GM23248 (cell line): ENCODE results near the gene ELOVL5. TPM values are rescaled to one million over a fixed set of nuclear protein-coding genes. Genes with fewer than 3 reads are reported as not detected.

ENCODE experiments used
- DNase-seq: peaks from one replicate; pipeline ENCODE4 v3.0.0-alpha.2; 2015
- H2AFZ ChIP-seq: fragments of 200-600 bp; sonication (generic); 2 replicates; pipeline ENCODE4 v1.6.1; 2016; ENCODE audit warnings: antibody characterized with exemption
- H3F3A ChIP-seq: fragments of 200-600 bp; sonication (generic); 2 replicates; pipeline ENCODE4 v1.6.1; 2016; ENCODE audit warnings: mild to moderate bottlenecking, antibody characterized with exemption, mixed run types; ENCODE audit not compliant: insufficient read depth
- H3K27ac ChIP-seq: fragments of 200-600 bp; sonication (generic); 2 replicates; pipeline ENCODE4 v1.5.1; 2016; ENCODE audit warnings: mild to moderate bottlenecking
- H3K27me3 ChIP-seq: fragments of 200-600 bp; sonication (generic); replicated peaks from 2 replicates; pipeline ENCODE4 v1.6.1; 2016; ENCODE audit warnings: mild to moderate bottlenecking; ENCODE audit not compliant: insufficient read depth
- H3K36me3 ChIP-seq: fragments of 200-600 bp; sonication (generic); 2 replicates; pipeline ENCODE4 v1.6.1; 2016; ENCODE audit warnings: low read depth, mild to moderate bottlenecking
- H3K4me1 ChIP-seq: fragments of 200-600 bp; sonication (generic); 2 replicates; pipeline ENCODE4 v1.6.1; 2016; ENCODE audit warnings: mild to moderate bottlenecking; ENCODE audit not compliant: insufficient read depth
- H3K4me2 ChIP-seq: fragments of 200-600 bp; sonication (generic); one replicate; pipeline ENCODE4 v1.6.1; 2016; ENCODE audit warnings: mild to moderate bottlenecking; ENCODE audit not compliant: unreplicated experiment
- H3K4me3 ChIP-seq: fragments of 200-600 bp; sonication (generic); 2 replicates; pipeline ENCODE4 v1.5.1; 2016; ENCODE audit warnings: mild to moderate bottlenecking
- H3K79me2 ChIP-seq: fragments of 200-600 bp; sonication (generic); 2 replicates; pipeline ENCODE4 v1.6.1; 2016; ENCODE audit warnings: mild to moderate bottlenecking; ENCODE audit not compliant: insufficient read depth
- H3K9ac ChIP-seq: fragments of 200-600 bp; sonication (generic); 2 replicates; pipeline ENCODE4 v1.6.1; 2016; ENCODE audit warnings: mild to moderate bottlenecking
- H3K9me2 ChIP-seq: fragments of 200-600 bp; sonication (generic); 2 replicates; pipeline ENCODE4 v1.6.1; 2016; ENCODE audit warnings: mixed run types, mild to moderate bottlenecking, moderate library complexity; ENCODE audit not compliant: insufficient read depth
- H3K9me3 ChIP-seq: fragments of 200-600 bp; sonication (generic); one replicate; pipeline ENCODE4 v1.6.1; 2017; ENCODE audit warnings: low read depth
- H4K20me1 ChIP-seq: fragments of 200-600 bp; sonication (generic); 2 replicates; pipeline ENCODE4 v1.6.0; 2016; ENCODE audit not compliant: insufficient read depth
- EZH2 ChIP-seq: fragments of 200-600 bp; sonication (generic); IDR thresholded peaks from 2 replicates; pipeline ENCODE4 v1.6.1; 2018; ENCODE audit warnings: antibody characterized with exemption, mild to moderate bottlenecking; ENCODE audit not compliant: insufficient read depth, poor library complexity, severe bottlenecking
- EZH2phosphoT487 ChIP-seq: fragments of 200-600 bp; sonication (generic); IDR thresholded peaks from 2 replicates; pipeline ENCODE4 v1.6.1; 2018; ENCODE audit warnings: antibody characterized with exemption, moderate library complexity, mild to moderate bottlenecking, low read depth; ENCODE audit not compliant: insufficient read depth
- WGBS, 2 experiments: methylation state at CpG; one replicate each; pipeline ENCODE4 v1.1.6; 2015 to 2017; ENCODE audit warnings: low lambda C conversion rate in 2 of 2, low coverage in 1 of 2; ENCODE audit errors: missing lambda C conversion rate in 2 of 2; 5-methylcytosine and 5-hydroxymethylcytosine counted together
- in situ Hi-C: fragments of 300-500 bp; cut with MboI; formaldehyde crosslinking; loops from 2 replicates; pipeline ENCODE4 v1.15.0; 2020
- polyA plus RNA-seq: library from polyadenylated mRNA; unstranded; fragments of >200 nt; fragmentation: Nextera tagmentation; extraction: Ambion mirVana; gene quantifications from 2 replicates; pipeline ENCODE4 v1.2.1, GENCODE V29; 2016
- total RNA-seq: library from RNA; depleted of rRNA; stranded (reverse); fragments of >200 nt; shearing (Covaris generic); gene quantifications from 2 replicates; pipeline ENCODE4 v1.2.3, GENCODE V29; 2014

ELOVL5 gene
- total and polyA plus RNA-seq, 2 experiments from 2014 or later = 70.8 to 87.3 TPM

GRCh38 chr6:53369876-53370515 lies 21.2 kb upstream of the ELOVL5 start:
- no peaks in the 10 kb centered on the region for H3F3A ChIP-seq
- in situ Hi-C loops = no loop called here
- H3K4me3 ChIP-seq = no peak overlapping the region
- H3K27me3 ChIP-seq = no peaks in the 10 kb centered on the region
- no peak for DNase-seq
- no peaks in the 10 kb centered on the region for H3K4me1 ChIP-seq
- 69 to 71% methylated on average over 6 of the region's 6 CpGs for WGBS, 2 experiments
- H3K9me2 ChIP-seq = no peaks in the 10 kb centered on the region
- no peak overlapping the region for H2AFZ ChIP-seq
- H3K79me2 ChIP-seq = no peaks in the 10 kb centered on the region
- H4K20me1 ChIP-seq = no peaks in the 10 kb centered on the region
- H3K9me3 ChIP-seq = no peaks in the 10 kb centered on the region
- H3K9ac ChIP-seq = no peak overlapping the region
- H3K27ac ChIP-seq = no peak overlapping the region
- TF ChIP-seq EZH2phosphoT487 = no peak
- TF ChIP-seq EZH2 = no peak
- H3K4me2 ChIP-seq = no peak overlapping the region
- no peaks in the 10 kb centered on the region for H3K36me3 ChIP-seq

GRCh38 chr6:53369051-53369450 lies 20.3 kb upstream of the ELOVL5 start:
- no peak for DNase-seq
- Histone ChIP-seq H3K27me3 (no peaks in the 10 kb centered on the region), H3K4me3 (no peak overlapping the region), H3K36me3 (no peaks in the 10 kb centered on the region), H2AFZ (no peak overlapping the region), H3K9ac (no peak overlapping the region), H4K20me1 (no peaks in the 10 kb centered on the region), H3K4me2 (no peak overlapping the region), H3K4me1 (no peaks in the 10 kb centered on the region), H3K9me3 (no peaks in the 10 kb centered on the region), H3K79me2 (no peaks in the 10 kb centered on the region), H3F3A (no peaks in the 10 kb centered on the region), H3K27ac (no peak overlapping the region), H3K9me2 (no peaks in the 10 kb centered on the region)
- in situ Hi-C loops = no loop called here
- TF ChIP-seq EZH2 (no peak), EZH2phosphoT487 (no peak)
- 39 to 49% methylated on average over 2 of the region's 2 CpGs for WGBS, 2 experiments

DNA sequence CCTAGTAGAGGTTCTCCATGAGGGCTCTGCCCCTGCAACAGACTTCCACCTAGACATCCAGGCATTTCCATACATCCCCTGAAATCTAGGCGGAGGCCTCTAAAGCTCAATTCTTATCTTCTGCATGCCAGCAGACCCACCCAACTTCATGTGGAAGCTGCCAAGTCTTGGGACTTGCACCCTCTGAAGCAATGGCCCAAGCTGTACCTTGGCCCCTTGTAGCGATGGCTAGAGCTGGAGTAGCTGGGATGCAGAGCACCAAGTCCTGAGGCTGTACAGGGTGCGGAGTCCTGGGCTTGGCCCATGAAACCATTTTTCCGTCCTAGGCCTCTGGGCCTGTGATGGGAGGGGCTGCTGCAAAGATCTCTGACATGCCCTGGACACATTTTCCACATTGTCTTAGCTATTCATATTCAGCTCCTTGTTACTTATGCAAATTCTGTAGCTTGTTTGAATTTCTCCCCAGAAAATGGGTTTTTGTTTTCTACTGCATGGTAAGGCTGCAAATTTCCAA lies 17.4 kb upstream of the ELOVL5 start:
- no peak overlapping the region for H2AFZ ChIP-seq
- no peaks in the 10 kb centered on the region for H3K27me3 ChIP-seq
- H3K79me2 ChIP-seq = no peaks in the 10 kb centered on the region
- H3F3A ChIP-seq = peaks cover 12% of the 10 kb centered on the region
- H3K4me1 ChIP-seq = peaks cover 12% of the 10 kb centered on the region
- DNase-seq = no peak
- 90 to 92% methylated on average over 4 of the region's 4 CpGs for WGBS, 2 experiments
- H3K9ac ChIP-seq = no peak overlapping the region
- no peak overlapping the region for H3K27ac ChIP-seq
- H3K9me3 ChIP-seq = no peaks in the 10 kb centered on the region
- TF ChIP-seq EZH2phosphoT487 (no peak), EZH2 (no peak)
- no peak overlapping the region for H3K4me3 ChIP-seq
- H3K4me2 ChIP-seq = no peak overlapping the region
- in situ Hi-C loops = no loop called here
- no peaks in the 10 kb centered on the region for H3K9me2 ChIP-seq
- no peaks in the 10 kb centered on the region for H4K20me1 ChIP-seq
- H3K36me3 ChIP-seq = no peaks in the 10 kb centered on the region

DNA sequence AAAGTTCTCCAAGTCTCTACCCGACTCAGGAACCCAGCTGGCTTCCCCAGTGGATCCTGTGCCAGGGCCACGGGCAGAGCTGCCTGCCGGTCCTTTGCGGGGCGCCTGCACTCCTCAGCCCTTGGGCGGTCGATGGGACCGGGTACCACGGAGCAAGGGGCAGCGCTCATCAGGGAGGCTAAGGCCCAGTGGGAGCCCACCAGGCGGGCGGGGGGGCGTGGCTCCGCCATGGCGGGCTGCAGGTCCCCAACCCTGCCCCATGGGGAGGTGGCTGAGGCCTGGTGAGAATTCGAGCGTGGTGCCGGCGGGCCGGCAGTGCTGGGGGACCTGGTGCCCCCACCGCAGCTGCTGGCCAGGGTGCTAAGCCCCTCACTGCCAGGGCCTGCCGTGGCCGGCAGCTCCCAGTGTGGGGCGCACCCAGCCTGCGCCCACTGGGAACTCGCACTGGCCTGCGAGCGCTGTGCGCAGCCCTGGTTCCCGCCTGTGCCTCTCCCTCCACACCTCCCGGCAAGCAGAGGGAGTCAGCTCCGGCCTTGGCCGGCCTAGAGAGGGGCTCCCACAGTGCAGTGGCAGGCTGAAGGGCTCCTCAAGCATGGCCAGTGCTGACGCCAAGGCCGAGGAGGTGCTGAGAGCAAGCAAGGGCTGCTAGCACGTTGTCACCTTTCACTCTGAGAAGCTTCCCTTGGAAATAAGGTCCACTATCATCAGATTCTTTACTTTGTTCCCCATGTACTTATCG lies 14.8 kb upstream of the ELOVL5 start:
- Histone ChIP-seq H3K9ac (no peak overlapping the region), H2AFZ (no peak overlapping the region), H3K27ac (no peak overlapping the region), H3K27me3 (no peaks in the 10 kb centered on the region), H3K9me3 (no peaks in the 10 kb centered on the region), H3F3A (peaks cover 27% of the 10 kb centered on the region), H3K79me2 (no peaks in the 10 kb centered on the region), H4K20me1 (no peaks in the 10 kb centered on the region), H3K36me3 (no peaks in the 10 kb centered on the region), H3K4me1 (peaks cover 29% of the 10 kb centered on the region), H3K4me3 (no peak overlapping the region), H3K4me2 (no peak overlapping the region), H3K9me2 (no peaks in the 10 kb centered on the region)
- no peak for TF ChIP-seq EZH2phosphoT487
- no peak for TF ChIP-seq EZH2
- WGBS, 2 experiments = 90 to 93% methylated on average over 35 to 37 of the region's 37 CpGs
- DNase-seq = no peak
- in situ Hi-C loops = no loop called here
